C1 segment of cervical spinal cord (tissue), 14 donors: ENCODE results near the gene DEFB123.
"Not testable (repeated sequence)": the region's sequence is repeated elsewhere in the genome, so short reads cannot be mapped to it uniquely, and the experiment has no call there.

Experiments used
- DNase-seq, 14 donors: peaks; one replicate each; lab custom pipeline; 2025; lab: John Stamatoyannopoulos, UW

The DEFB123 gene, protein sequence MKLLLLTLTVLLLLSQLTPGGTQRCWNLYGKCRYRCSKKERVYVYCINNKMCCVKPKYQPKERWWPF

DNA sequence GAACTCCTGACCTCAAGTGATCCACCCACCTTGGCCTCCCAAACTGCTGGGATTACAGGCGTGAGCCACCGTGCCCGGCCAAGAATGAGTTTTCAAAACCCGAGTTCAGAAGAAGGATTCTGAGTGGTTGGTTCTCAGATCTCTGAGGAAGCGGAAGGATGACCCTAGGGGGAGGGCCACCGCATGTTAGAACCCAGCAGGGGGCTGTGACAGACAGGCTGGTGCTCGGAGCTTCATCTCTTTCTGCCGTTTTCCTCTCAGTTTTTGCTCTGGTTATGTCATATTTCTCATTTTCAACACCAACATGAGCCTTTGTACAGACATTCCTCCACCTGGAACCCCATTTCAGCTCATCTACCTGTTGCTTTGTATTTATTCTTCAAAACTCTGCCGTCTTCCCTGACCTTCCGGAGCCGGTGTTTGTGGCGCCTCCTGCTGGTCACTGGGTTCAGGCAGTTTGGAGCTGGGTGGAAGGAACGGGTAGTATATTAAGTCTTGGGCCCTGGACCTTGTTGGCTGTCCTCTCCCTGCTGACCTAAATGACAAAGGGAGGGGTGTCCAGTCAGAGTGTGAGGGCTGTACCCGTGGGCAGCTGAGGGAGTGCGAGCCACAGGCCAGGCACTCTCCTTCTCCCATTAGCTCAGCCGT lies at the start of gene DEFB123:
Gene DEFB123 (plus strand): TSS at position 621 of the 648 bp plus-strand sequence. CDS start 67 bp downstream, outside the sequence.
- DNase-seq, result no peak

DNA sequence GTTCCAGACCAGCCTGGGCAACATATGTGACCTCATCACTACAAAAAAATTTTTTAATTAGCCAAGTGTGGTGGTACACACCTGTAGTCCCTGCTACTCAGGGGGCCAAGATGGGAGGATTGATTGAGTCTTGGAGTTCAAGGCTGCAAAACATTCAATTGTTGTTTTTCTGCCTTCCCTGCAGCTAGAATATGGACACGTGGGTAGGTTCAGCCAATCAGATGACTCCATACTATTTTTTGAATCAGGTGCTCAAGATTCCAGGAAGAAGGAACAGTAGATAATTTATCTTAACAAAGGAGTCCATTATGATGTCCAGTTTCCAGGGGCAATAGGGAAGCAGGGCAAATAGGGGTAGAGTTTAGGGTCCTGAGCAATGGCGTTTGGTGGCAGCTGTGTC lies 47.6 kb upstream of the DEFB123 start:
- no peak for DNase-seq

DNA sequence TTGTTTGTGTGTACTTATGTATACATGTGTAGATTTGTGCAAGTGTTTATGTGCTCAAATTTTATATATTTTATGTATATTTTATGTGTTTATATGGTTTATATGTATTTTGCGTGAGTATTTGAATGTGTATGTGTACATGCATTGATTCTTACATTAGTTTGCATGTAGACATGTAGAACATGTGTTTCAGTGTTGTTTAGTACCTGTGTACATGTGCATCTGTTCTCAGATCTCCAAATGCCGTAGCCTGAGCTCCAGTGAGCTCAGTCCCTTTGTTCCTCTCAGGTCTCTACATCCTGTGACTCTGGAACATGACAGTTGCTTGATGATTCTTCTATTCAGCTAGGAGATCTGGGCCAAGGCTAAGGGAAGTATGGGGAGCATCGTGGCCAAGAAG lies 45.5 kb upstream of the DEFB123 start:
- no peak for DNase-seq

DNA sequence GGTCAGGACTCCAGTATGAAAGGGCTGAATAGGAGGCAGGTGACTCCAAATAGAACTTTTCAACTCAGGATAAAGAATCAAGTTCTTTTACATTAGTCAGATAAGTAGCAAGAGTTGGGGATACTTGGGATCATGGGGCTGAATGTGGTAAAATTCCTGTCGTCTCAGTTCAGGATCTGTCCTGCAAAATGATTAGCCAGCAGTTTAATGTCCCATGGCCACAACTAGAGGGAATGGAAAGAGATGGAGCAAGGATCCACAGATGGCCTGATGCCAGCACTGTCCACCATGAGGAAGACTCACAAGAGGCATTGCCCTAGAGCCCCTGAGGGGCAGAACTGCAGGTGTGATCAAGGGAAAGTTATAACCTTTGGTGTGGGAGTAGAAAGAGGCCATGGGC lies 36.5 kb upstream of the DEFB123 start:
- no peak for DNase-seq

DNA sequence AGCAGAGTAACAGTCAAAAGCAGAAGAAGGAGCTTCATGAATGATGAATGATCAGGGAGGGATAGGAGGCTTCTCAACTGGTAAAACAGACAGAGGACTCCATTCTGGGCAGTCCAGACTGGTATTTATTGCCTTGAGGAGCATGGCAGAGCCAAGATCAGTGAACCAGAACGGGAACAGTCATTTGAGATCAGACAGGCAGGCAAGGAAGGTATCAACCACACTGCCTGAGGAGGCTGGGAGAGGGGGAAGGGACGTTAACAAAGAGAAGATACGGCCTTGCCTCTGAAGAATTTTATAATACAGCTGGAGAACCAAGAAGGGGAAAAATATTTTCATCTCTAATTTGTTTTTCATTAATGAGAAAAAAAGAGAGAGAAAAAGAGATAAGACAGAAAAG lies 34.3 kb upstream of the DEFB123 start, which contains the start of gene DEFB121:
Gene DEFB121 (minus strand): TSS at position 101 of the 400 bp plus-strand sequence. CDS start 63 bp downstream, at position 38.
- DNase-seq, result no peak

DNA sequence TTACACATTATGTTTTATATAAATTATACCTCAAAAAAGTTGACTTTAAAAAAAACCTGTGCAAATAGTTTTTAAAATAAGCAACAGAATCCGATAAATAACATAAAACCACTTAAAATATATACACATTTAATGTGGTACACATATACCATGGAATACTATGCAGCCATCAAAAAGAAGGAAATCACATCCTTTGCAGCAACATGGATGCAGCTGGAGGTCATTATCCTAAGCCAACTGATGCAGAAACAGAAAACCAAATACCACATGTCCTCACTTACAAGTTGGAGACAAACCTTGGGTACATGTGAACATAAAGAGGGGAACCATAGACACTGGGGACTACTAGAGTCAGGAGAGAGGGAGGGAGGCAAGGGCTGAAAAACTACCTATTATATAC lies 30.4 kb upstream of the DEFB123 start:
- no peak for DNase-seq

DNA sequence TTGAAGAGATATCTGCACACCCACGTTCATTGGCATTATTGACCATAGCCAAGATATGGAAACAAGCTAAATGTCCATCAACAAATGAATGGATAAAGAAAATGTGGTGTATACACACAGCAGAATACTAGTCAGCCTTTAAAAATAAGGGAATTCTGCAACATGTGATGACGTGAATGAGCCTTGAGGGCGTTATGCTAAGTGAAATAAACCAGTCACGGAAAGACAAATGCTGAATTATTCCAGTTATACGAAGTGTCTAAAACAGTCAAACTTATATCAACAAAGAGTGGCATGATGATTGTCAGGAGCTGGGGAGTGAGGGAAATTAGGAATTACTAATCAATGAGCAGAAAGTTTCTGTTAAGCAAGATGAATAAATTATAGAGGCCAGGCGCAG lies 26.1 kb upstream of the DEFB123 start:
- DNase-seq, result no peak

DNA sequence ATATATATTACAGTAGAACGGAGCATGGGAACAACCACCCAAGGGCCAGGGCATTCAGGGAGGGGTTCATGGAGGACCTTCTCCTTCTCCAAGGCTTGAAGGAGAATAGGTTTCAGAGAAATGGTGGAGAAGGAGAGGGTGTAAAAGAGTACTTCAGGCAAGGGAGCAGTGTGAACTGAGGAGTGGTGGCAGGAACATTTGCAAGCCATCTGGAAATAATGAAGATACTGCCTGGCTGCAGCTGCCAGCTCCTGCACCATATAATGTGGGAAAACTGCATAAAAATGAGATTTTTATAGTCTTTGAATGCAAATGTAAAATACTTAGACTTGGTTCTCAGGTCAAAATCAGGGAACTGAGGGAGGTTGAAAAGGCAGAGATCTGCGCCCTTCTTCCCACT lies 24.8 kb upstream of the DEFB123 start:
- DNase-seq, result no peak

DNA sequence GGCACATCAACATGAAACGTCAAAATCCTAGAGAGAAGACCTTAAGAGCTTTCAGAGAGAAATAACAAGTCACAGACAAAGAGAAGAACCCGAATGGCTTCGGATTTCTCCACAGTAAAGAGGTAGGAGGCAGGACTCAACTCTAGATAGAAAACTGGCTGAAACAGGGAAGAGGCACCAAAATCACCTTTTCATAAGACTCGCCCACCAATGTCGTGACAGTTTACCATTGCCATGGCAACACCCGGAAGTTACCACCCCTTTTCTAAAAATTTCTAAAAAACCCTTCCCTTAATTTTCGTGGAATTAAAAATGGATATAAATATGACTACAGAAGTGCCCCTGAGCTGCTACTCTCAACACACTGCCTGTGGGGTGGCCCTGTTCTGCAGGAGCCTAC lies 22.1 kb upstream of the DEFB123 start:
- no peak for DNase-seq

DNA sequence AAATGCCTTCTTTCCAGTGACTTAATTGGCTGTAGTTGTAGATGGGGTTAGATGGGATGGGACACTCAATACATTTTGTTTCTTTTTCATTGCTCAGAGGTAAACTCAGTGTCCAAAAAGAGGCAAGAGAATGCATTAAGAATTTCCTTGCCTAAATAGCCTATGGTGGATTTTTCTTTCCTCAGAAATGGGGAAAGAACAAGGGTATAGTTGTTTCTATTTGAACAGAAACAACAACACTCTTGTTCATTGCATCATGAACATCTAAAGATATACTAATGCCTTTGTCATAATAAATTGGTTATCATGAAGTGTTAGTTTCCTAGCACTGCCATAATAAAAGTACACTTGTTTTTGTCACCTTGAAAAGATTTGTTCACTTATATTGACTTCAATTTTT lies 14.6 kb upstream of the DEFB123 start:
- no peak for DNase-seq

DNA sequence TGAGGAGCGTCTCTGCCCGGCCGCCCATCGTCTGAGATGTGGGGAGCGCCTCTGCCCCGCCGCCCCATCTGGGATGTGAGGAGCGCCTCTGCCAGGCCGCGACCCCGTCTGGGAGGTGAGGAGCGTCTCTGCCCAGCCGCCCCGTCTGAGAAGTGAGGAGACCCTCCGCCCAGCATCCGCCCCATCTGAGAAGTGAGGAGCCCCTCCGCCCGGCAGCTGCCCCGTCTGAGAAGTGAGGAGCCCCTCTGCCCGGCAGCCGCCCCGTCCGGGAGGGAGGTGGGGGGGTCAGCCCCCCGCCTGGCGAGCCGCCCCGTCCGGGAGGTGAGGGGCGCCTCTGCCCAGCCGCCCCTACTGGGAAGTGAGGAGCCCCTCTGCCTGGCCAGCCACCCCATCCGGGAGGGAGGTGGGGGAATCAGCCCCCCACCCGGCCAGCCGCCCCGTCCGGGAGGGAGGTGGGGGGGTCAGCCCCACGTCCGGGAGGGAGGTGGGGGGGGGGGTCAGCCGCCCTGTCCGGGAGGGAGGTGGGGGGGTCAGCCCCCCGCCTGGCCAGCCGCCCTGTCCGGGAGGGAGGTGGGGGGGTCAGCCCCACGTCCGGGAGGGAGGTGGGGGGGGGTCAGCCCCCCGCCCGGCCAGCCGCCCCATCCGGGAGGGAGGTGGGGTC lies 13.4 kb upstream of the DEFB123 start:
- not testable (repeated sequence) for DNase-seq

DNA sequence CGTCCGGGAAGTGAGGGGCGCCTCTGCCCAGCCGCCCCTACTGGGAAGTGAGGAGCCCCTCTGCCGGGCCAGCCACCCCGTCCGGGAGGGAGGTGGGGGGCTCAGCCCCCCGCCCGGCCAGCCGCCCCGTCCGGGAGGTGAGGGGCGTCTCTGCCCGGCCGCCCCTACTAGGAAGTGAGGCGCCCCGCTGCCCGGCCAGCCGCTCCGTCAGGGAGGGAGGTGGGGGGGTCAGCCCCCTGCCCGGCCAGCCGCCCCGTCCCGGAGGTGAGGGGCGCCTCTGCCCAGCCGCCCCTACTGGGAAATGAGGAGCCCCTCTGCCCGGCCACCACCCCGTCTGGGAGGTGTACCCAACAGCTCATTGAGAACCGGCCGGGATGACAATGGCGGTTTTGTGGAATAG lies 12.9 kb upstream of the DEFB123 start:
- DNase-seq, result not testable (repeated sequence)

DNA sequence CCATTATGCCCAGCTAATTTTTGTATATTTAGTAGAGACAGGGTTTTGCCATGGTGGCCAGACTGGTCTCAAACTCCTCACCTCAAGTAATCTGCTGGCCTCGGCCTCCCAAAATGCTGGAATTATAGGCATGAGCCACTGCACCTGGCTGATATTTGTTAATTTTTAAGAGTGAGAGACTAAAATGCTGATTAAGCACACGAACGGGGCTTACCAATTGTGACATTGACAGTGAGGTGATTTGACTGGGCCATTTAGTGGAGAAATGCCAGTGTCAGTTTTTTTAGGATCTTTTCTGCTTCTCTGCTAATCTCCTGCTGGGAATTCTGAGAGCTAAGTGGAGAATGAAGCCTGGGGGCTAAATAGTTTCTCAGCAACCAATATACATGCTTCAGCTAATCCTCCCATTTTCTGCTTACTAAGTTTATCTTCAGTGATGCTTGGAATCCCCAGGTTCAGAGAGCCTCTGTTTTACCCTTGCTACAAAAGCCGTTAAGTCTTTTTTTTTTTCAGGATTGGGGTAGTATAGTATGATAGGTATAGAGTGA lies 9.8 kb upstream of the DEFB123 start:
- no peak for DNase-seq

DNA sequence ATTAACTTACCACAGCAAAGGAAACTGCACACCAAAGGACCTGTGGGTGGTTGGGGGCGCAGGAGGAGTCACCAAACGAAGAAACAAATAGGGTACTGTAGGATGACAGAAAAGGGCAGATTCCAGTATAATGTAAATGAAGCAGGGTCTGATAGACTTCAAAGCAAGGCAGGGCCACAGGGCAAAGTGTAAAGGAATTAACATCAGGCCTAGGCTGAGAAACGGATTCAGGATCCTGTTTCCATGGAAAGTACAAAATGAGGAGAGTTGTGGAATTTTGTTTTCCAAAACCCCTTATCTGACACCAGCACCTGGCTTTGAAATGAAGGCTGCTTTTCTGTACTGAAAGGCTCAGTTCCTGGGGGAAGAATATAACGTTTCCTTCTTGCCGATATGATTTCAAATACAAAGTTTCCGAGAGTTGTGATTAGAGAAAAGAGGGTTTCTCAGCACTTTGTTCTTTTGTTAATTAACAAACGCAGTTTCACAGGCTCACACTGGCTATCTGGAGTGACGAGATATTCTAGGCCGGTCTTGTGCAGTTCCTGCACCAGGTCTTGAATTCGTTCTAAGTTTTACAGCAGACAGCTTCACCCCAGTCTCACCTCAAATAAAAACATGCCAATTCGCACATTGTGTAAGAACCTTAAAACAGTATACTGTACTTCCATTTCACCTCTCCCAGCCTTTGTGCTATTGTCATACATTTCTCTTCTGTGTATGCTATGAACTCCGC lies 5.8 kb downstream of the DEFB123 start:
- no peak for DNase-seq

DNA sequence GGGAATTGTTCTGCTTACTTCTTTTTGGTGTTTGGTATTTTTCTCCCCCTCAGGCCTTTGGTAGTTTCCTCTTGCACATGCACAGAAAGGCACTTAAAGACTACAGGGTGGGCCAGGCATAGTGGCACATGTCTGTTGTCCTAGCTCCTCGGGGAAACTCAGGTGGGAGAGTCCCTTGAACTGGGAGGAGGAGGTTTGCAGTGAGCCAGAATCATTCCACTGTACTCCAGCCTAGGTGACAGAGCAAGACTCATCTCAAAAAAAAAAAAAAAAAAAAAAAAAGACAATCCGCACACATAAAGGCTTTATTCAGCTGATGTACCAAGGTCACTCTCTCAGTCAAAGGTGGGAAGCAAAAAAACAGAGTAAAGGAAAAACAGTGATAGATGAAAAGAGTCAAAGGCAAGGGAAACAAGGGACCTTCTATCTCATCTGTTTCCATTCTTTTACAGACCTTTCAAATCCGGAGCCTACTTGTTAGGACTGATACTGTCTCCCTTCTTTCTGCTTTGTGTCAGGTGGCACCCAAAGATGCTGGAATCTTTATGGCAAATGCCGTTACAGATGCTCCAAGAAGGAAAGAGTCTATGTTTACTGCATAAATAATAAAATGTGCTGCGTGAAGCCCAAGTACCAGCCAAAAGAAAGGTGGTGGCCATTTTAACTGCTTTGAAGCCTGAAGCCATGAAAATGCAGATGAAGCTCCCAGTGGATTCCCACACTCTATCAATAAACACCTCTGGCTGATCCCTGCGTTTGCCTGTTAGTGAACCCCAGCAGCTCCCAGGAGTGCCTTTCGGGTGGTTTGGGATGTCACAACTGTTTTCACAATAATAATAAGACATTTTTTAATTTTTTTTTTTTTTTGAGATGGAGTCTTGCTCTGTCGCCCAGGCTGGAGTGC lies 9.3 kb downstream of the DEFB123 start:
- no peak for DNase-seq

DNA sequence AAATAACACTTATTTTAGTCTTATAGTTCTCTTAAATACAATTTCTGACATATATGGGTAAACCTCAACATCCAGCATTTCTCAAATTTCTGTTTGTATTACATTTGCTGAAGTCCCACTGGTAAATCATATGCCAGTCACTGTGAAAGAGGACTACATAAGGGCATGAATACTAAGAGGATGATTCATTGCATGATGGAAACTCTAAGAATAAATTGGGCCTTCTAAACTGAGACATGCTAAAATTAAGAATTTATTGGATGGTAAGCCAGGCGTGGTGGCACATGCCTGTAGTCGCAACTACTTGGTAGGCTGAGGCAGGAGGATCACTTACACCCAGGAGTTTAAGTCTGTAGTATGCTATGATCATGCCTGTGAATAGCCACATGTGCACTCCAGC lies 12.1 kb downstream of the DEFB123 start:
- no peak for DNase-seq

DNA sequence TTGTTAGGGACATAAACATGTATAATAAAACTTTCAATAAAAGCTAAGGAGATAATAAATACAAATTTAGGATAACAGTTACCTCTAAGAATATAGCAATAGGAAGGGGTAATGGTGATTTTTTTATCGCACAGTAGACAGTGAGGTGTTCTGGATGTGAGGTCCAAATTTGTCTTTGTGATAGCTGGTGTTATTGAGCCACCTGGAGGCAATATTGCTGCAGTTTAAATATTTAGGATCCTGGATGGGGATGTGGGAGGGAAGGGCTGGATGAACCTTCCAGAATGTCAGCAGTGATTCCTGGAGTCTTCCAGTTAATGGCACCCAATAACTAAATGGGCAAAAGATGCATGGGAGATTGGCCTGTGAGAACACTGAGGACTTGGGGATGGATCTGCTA lies 13.9 kb downstream of the DEFB123 start:
- DNase-seq, result no peak

DNA sequence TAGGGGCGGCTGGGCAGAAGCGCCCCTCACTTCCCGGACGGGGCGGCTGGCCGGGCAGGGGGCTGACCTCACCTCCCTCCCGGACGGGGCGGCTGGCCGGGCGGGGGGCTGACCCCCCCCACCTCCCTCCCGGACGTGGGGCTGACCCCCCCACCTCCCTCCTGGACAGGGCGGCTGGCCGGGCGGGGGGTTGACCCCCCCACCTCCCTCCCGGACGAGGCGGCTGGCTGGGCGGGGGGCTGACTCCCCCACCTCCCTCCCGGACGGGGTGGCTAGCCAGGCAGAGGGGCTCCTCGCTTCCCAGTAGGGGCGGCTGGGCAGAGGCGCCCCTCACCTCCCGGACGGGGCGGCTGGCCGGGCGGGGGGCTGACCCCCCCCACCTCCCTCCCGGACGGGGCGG lies 30.5 kb downstream of the DEFB123 start:
- not testable (repeated sequence) for DNase-seq

DNA sequence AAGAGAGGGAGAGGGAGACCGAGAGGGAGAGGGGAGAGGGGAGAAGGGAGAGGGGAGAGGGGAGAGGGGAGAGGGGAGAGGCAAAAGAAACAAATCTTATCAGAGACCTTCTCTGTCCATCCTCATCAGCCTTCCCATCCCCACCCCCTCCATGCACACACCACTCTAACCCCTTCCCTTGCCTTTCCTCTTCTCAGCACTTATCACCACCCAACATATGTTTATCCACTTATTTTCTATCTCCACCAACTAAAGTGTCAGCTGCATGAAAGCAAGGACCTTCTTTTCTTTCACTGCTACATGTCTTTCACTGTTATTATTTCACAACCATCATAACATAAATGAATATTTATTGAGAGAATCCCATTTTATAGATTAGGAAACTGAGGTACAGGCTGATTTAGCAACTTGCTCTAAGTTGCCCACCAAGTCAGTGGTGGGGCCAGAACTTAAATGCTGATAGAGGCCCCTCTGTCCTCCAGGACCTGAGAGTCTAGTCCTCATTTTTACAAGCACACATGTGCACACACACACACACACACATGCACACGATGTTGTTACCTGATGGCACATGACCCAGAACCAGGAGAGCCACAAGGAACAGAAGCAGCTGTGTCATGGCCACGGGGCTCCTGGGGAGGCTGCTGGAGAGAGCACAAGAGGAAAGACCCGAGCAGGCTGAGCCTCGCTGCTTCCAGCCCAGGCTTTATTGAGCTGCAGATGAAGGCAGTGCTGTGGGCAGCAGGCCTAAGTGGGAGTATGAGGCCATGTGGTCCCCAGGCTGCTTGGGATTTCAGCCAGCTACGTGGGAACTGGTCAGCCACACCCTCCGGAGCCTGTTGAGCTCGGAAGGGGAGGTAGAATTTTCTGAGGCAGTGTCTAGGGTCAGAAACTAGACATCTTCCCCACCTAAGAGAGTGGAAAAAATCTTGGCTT lies 32.2 kb downstream of the DEFB123 start:
- DNase-seq, result no peak
